CD4-positive, alpha-beta T cell (primary cell): ENCODE measurements around the gene PRPF40A. TPM values are rescaled to one million over a fixed set of nuclear protein-coding genes. Genes with fewer than 3 reads are reported as not detected.

Source experiments
- ATAC-seq: fragments of 200-7000 bp; cut with Tn5 transposase; one replicate; pipeline ENCODE4 v1.10.0; 2022; ENCODE audit warnings: mild to moderate bottlenecking; ENCODE audit not compliant: poor library complexity
- CTCF ChIA-PET: fragments of 350-600 bp; sonication (Branson Sonifier 250); formaldehyde crosslinking; loops from one replicate; lab custom pipeline; 2021; ENCODE audit warnings: antibody characterized with exemption, inconsistent platforms; lab: Charles Lee
- POLR2A ChIA-PET: fragments of 350-600 bp; sonication (Branson Sonifier 250); formaldehyde crosslinking; loops from one replicate; lab custom pipeline; 2021; ENCODE audit warnings: antibody characterized with exemption, inconsistent platforms; lab: Charles Lee
- DNase-seq, 14 experiments: peaks; one replicate each; pipeline ENCODE4 v3.0.0-alpha.2; 2013 to 2020; ENCODE audit warnings: mixed read lengths in 2 of 14
- H3K27ac ChIP-seq, 2 donors: one replicate each; pipeline versions ENCODE4 v1.5.1 to v1.7.0; 2013; ENCODE audit warnings: low read length in 2 of 2, low read depth in 1 of 2, mild to moderate bottlenecking in 1 of 2
- H3K27me3 ChIP-seq, 2 experiments: 1 replicate in 1 of 2; 2 replicates in 1 of 2; pipeline versions ENCODE4 v1.6.1 to v1.7.0; 2013; ENCODE audit warnings: low read length in 2 of 2, control low read depth in 1 of 2, mild to moderate bottlenecking in 1 of 2, moderate library complexity in 1 of 2; ENCODE audit not compliant: insufficient read depth in 2 of 2, control insufficient read depth in 1 of 2
- H3K36me3 ChIP-seq: one replicate; pipeline ENCODE4 v1.6.1; 2013; ENCODE audit warnings: low read length, control low read depth; ENCODE audit not compliant: insufficient read depth
- H3K4me1 ChIP-seq: one replicate; pipeline ENCODE4 v1.6.1; 2013; ENCODE audit warnings: low read length, control low read depth; ENCODE audit not compliant: insufficient read depth
- H3K4me3 ChIP-seq: one replicate; pipeline ENCODE4 v1.5.1; 2013; ENCODE audit warnings: mild to moderate bottlenecking, low read length, moderate library complexity
- H3K9me3 ChIP-seq, 2 experiments: 1 replicate in 1 of 2; 2 replicates in 1 of 2; pipeline versions ENCODE4 v1.6.1 to v1.7.0; 2013; ENCODE audit warnings: low read length in 2 of 2, mild to moderate bottlenecking in 2 of 2, control low read depth in 1 of 2, moderate library complexity in 1 of 2; ENCODE audit not compliant: control insufficient read depth in 1 of 2, insufficient read depth in 1 of 2
- H3K27ac Mint-ChIP-seq: one replicate; pipeline ENCODE4 v1.8.0; 2020; ENCODE audit warnings: mixed read lengths
- H3K27me3 Mint-ChIP-seq: one replicate; pipeline ENCODE4 v1.8.0; 2021; ENCODE audit warnings: mixed read lengths
- H3K36me3 Mint-ChIP-seq: one replicate; pipeline ENCODE4 v1.8.0; 2021; ENCODE audit warnings: low read depth, mixed read lengths
- H3K4me1 Mint-ChIP-seq: one replicate; pipeline ENCODE4 v1.8.0; 2021; ENCODE audit warnings: low read depth, mixed read lengths
- H3K4me3 Mint-ChIP-seq: one replicate; pipeline ENCODE4 v1.8.0; 2020; ENCODE audit warnings: mild to moderate bottlenecking, mixed read lengths
- H3K9me3 Mint-ChIP-seq: one replicate; pipeline ENCODE4 v1.8.0; 2020; ENCODE audit warnings: mixed read lengths
- CTCF ChIP-seq: fragments of 200-600 bp; IDR thresholded peaks from one replicate; pipeline ENCODE4 v1.8.0; 2022; ENCODE audit warnings: antibody characterized with exemption, mild to moderate bottlenecking
- intact Hi-C, 2 experiments: fragments of 100-400 bp; cut with DNase I in 1 of 2; cut with micrococcal nuclease in 1 of 2; formaldehyde crosslinking; loops; one replicate each; pipeline versions ENCODE4 v1.15.1 to v1.9.0; 2023 to 2025; cut with DNase I, micrococcal nuclease
- total RNA-seq, 174 experiments: library from RNA in 2 of 174; stranded (reverse) in 2 of 174; gene quantifications; one replicate each; pipeline ENCODE4 v1.2.3 and lab custom pipeline; 2021 to 2026

Gene PRPF40A
- total RNA-seq, 2 experiments from 2014 or later = 146 to 148 TPM

GRCh38 chr2:152762202-152762601 lies 44.9 kb upstream of the PRPF40A start:
- no peak for TF ChIP-seq CTCF
- no peak overlapping the region for H3K4me3 ChIP-seq
- H3K36me3 ChIP-seq = peaks cover 17% of the 10 kb centered on the region
- H3K9me3 Mint-ChIP-seq = no peaks in the 10 kb centered on the region
- CTCF ChIA-PET = no interaction called here
- intact Hi-C loops = no loop called here
- no peaks in the 10 kb centered on the region for H3K27me3 Mint-ChIP-seq
- H3K4me1 ChIP-seq = no peaks in the 10 kb centered on the region
- DNase-seq = no peak
- peaks cover 49% of the 10 kb centered on the region for H3K36me3 Mint-ChIP-seq
- H3K4me3 Mint-ChIP-seq = no peak overlapping the region
- H3K27me3 ChIP-seq = no peaks in the 10 kb centered on the region
- no peaks in the 10 kb centered on the region for H3K9me3 ChIP-seq
- ATAC-seq = no peak
- H3K27ac ChIP-seq = no peak overlapping the region
- POLR2A ChIA-PET = no interaction called here
- no peaks in the 10 kb centered on the region for H3K4me1 Mint-ChIP-seq
- no peak overlapping the region for H3K27ac Mint-ChIP-seq

GRCh38 chr2:152761214-152761613 lies 44.0 kb upstream of the PRPF40A start:
- H3K27me3 Mint-ChIP-seq = no peaks in the 10 kb centered on the region
- H3K9me3 ChIP-seq = no peaks in the 10 kb centered on the region
- no peaks in the 10 kb centered on the region for H3K4me1 Mint-ChIP-seq
- no peak overlapping the region for H3K4me3 ChIP-seq
- ATAC-seq = no peak
- no peaks in the 10 kb centered on the region for H3K4me1 ChIP-seq
- no peak overlapping the region for H3K27ac ChIP-seq
- ChIA-PET POLR2A (no interaction called here), CTCF (no interaction called here)
- H3K4me3 Mint-ChIP-seq = no peak overlapping the region
- H3K36me3 Mint-ChIP-seq = peaks cover 58% of the 10 kb centered on the region
- peaks cover 22% of the 10 kb centered on the region for H3K36me3 ChIP-seq
- no peak for TF ChIP-seq CTCF
- intact Hi-C loops = no loop called here
- DNase-seq = no peak
- no peaks in the 10 kb centered on the region for H3K9me3 Mint-ChIP-seq
- H3K27me3 ChIP-seq = no peaks in the 10 kb centered on the region
- H3K27ac Mint-ChIP-seq = no peak overlapping the region

GRCh38 chr2:152759290-152760072 lies 42.2 kb upstream of the PRPF40A start:
- no peak for ATAC-seq
- H3K36me3 Mint-ChIP-seq = peaks cover 60% of the 10 kb centered on the region

More at GRCh38 chr2:152759290-152760072, 42.2 kb upstream of the PRPF40A start:
- Mint-ChIP-seq H3K27me3 (no peaks in the 10 kb centered on the region), H3K4me3 (no peak overlapping the region), H3K27ac (no peak overlapping the region), H3K4me1 (no peaks in the 10 kb centered on the region), H3K9me3 (no peaks in the 10 kb centered on the region)
- peaks cover 26% of the 10 kb centered on the region for H3K36me3 ChIP-seq
- no peak for DNase-seq
- no peaks in the 10 kb centered on the region for H3K4me1 ChIP-seq
- no peak overlapping the region for H3K4me3 ChIP-seq
- POLR2A ChIA-PET = no interaction called here
- no peak overlapping the region for H3K27ac ChIP-seq
- no peak for TF ChIP-seq CTCF
- no peaks in the 10 kb centered on the region for H3K27me3 ChIP-seq
- intact Hi-C loops = no loop called here
- CTCF ChIA-PET = no interaction called here
- H3K9me3 ChIP-seq = no peaks in the 10 kb centered on the region
